Measurements from ENCODE around the gene SNCG. TPM values are rescaled to one million over a fixed set of nuclear protein-coding genes. Genes with fewer than 3 reads are reported as not detected.
"Not testable (repeated sequence)": the region's sequence is repeated elsewhere in the genome, so short reads cannot be mapped to it uniquely, and the experiment has no call there.

SNCG gene
- total and polyA plus RNA-seq, 2 donors (not counting 1 experiment from before 2014, with no cell fraction given) = not detected

DNA sequence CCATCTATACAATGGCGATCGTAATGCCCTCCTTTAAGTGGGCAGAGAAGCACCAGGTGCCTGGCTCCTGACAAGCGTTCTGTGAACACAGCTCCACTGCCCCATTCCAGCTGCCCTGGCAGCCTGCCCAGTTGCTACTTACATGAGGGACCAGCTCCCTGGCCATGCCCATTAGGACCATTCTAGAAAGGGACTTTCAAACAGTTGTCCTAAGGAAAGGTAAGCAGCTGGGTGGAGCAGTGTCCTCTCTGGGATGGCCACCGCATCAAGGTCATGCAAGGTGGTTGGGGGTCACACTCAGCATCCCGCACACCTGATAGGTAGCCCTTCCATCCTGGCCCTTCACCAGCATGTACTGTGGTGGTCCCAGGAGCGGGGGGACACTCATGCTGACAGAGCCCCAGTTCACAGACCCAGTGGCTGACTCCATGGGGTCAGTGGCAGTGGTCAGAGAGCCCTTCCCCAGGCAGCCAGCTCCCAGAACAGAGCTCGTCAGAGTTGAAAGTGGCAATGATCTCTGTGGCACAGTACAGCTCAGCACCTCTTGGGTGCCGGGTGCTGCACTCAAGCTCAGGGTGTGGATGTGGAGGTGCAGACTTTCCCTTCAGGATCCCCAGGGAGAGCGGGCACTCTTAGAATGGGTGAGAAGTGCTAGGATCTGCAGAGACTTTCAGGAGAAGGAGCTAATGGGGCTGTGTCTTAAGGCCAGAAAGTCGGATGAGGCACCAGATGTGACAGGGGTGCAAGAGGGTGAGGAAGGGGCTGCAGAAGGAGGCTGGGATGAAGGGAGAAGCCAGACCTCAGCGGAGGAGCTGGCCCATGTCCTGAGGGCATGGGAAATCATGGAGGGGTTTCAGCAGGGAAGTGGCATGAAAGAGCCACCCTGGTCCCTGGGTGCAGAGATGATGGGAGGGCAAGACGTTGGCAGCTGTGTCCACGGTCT, 11.9 kb upstream of the SNCG start:
- Histone ChIP-seq H3K36me3 (replicated peaks in 1 of 2; ENCODE audit: control extremely low read depth in 1 of 2, control insufficient read depth in 1 of 2, extremely low read depth in 1 of 2, insufficient read depth in 2 of 2, low read length in 1 of 2) (no peaks in the 10 kb centered on the region), H3K4me3 (ENCODE audit: control extremely low read depth in 1 of 5, extremely low read depth in 1 of 5, insufficient read depth in 1 of 5, low read depth in 2 of 5, low read length in 4 of 5) (no peak overlapping the region), H3K27me3 (replicated peaks in 1 of 4; ENCODE audit: control extremely low read depth in 1 of 4, control insufficient read depth in 3 of 4, insufficient read depth in 4 of 4, low read length in 3 of 4) (peaks cover 0 to 10% (median 0%) of the 10 kb centered on the region in 4 experiments), H3K79me2 (ENCODE audit: control insufficient read depth, insufficient read depth, low read length) (no peaks in the 10 kb centered on the region), H4K20me1 (ENCODE audit: control insufficient read depth, insufficient read depth, low read length, poor library complexity, severe bottlenecking) (no peaks in the 10 kb centered on the region), H3K4me1 (ENCODE audit: control insufficient read depth in 2 of 2, insufficient read depth in 2 of 2, low read length in 2 of 2) (no peaks in the 10 kb centered on the region), H3K9ac (ENCODE audit: low read length) (no peak overlapping the region), H3K27ac (ENCODE audit: low read length in 2 of 2) (no peak overlapping the region), H3K4me2 (replicated peaks; ENCODE audit: low read depth, low read length, poor library complexity, severe bottlenecking) (no peak overlapping the region), H2AFZ (ENCODE audit: insufficient read depth, low read depth, low read length, poor library complexity, severe bottlenecking) (no peak overlapping the region), H3K9me3 (ENCODE audit: control extremely low read depth in 1 of 3, control insufficient read depth in 2 of 3, insufficient read depth in 1 of 3, low read length in 2 of 3) (peaks cover 0 to 8% (median 0%) of the 10 kb centered on the region in 3 donors)
- ChIA-PET CTCF (interaction anchor here (1.7 to 2.1 kb wide), 2 partner anchors 9 to 20 kb away, joined by 5 to 6 read pairs; no protein-coding TSS in a partner anchor), POLR2A (no interaction called here)
- Mint-ChIP-seq H3K9me3 (ENCODE audit: insufficient read depth) (no peaks in the 10 kb centered on the region), H3K27ac (no peak overlapping the region), H3K4me3 (no peak overlapping the region), H3K27me3 (peaks cover 7% of the 10 kb centered on the region), H3K4me1 (no peaks in the 10 kb centered on the region)
- DNase-seq (no peak), ATAC-seq (ENCODE audit: low read depth) (no peak)
- 93% methylated on average over 13 of the region's 13 CpGs for WGBS (ENCODE audit: insufficient coverage)
- TF ChIP-seq, protein P1, sequence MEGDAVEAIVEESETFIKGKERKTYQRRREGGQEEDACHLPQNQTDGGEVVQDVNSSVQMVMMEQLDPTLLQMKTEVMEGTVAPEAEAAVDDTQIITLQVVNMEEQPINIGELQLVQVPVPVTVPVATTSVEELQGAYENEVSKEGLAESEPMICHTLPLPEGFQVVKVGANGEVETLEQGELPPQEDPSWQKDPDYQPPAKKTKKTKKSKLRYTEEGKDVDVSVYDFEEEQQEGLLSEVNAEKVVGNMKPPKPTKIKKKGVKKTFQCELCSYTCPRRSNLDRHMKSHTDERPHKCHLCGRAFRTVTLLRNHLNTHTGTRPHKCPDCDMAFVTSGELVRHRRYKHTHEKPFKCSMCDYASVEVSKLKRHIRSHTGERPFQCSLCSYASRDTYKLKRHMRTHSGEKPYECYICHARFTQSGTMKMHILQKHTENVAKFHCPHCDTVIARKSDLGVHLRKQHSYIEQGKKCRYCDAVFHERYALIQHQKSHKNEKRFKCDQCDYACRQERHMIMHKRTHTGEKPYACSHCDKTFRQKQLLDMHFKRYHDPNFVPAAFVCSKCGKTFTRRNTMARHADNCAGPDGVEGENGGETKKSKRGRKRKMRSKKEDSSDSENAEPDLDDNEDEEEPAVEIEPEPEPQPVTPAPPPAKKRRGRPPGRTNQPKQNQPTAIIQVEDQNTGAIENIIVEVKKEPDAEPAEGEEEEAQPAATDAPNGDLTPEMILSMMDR (IDR thresholded peaks at IDR 0.05) = no peak
- no peak for TF ChIP-seq EZH2 (IDR thresholded peaks at IDR 0.05; ENCODE audit: borderline replicate concordance, insufficient read depth, low read depth, low read length, poor library complexity, severe bottlenecking)
- intact Hi-C loops (cut with micrococcal nuclease) = no loop called here

DNA sequence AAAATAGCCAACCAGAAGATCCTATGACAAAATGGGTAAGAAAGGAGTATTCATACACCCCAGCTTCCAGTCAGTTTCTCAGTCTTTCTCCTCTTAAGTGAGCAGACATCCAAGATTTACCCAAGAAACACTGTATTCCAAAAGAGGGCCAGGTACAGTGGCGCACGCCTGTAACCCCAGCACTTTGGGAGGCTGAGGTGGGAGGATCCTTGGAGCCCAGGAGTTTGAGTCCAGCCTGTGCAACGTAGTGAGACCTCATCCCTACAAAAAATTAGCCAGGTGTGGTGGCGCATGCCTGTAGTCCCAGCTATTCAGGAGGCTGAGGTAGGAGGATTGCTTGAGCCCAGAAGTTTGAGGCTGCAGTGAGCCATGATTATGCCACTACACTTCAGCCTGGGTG, 10.6 kb upstream of the SNCG start:
- H3K4me3 Mint-ChIP-seq; H3K4me2 ChIP-seq (replicated peaks; ENCODE audit: low read depth, low read length, poor library complexity, severe bottlenecking); H3K4me1 Mint-ChIP-seq; H3K27ac ChIP-seq (ENCODE audit: low read length in 2 of 2); intact Hi-C loops (cut with micrococcal nuclease); DNase-seq; H3K27ac Mint-ChIP-seq; CTCF ChIA-PET; H3K9ac ChIP-seq (ENCODE audit: low read length); POLR2A ChIA-PET; H2AFZ ChIP-seq (ENCODE audit: insufficient read depth, low read depth, low read length, poor library complexity, severe bottlenecking); H3K4me3 ChIP-seq (ENCODE audit: control extremely low read depth in 1 of 5, extremely low read depth in 1 of 5, insufficient read depth in 1 of 5, low read depth in 2 of 5, low read length in 4 of 5); H4K20me1 ChIP-seq (ENCODE audit: control insufficient read depth, insufficient read depth, low read length, poor library complexity, severe bottlenecking); ATAC-seq (ENCODE audit: low read depth); H3K79me2 ChIP-seq (ENCODE audit: control insufficient read depth, insufficient read depth, low read length); H3K27me3 Mint-ChIP-seq; H3K4me1 ChIP-seq (ENCODE audit: control insufficient read depth in 2 of 2, insufficient read depth in 2 of 2, low read length in 2 of 2); H3K9me3 Mint-ChIP-seq (ENCODE audit: insufficient read depth); H3K36me3 ChIP-seq (replicated peaks in 1 of 2; ENCODE audit: control extremely low read depth in 1 of 2, control insufficient read depth in 1 of 2, extremely low read depth in 1 of 2, insufficient read depth in 2 of 2, low read length in 1 of 2): not testable (repeated sequence)
- Histone ChIP-seq H3K9me3 (ENCODE audit: control extremely low read depth in 1 of 3, control insufficient read depth in 2 of 3, insufficient read depth in 1 of 3, low read length in 2 of 3) (peaks cover 0 to 17% (median 3%) of the 10 kb centered on the region in 3 donors), H3K27me3 (replicated peaks in 1 of 4; ENCODE audit: control extremely low read depth in 1 of 4, control insufficient read depth in 3 of 4, insufficient read depth in 4 of 4, low read length in 3 of 4) (peaks cover 0 to 10% (median 0%) of the 10 kb centered on the region in 4 experiments)
- WGBS (ENCODE audit: insufficient coverage) = 90% methylated on average over 2 of the region's 4 CpGs

Measured in B cell (primary cell).